KOPT-K1 (cell line): ENCODE data around the gene CBFA2T2.
A peak's percentile ranks its signal among the peaks of the same experiment; 100 is the strongest.
"Not testable (repeated sequence)": the region's sequence is repeated elsewhere in the genome, so short reads cannot be mapped to it uniquely, and the experiment has no call there.

Source experiments
- H3K27ac ChIP-seq: fragments of 200-600 bp; sonication (generic); 2 replicates; pipeline ENCODE4 v1.5.1; 2016; ENCODE audit warnings: antibody characterized with exemption, mild to moderate bottlenecking, low read depth, low read length; ENCODE audit not compliant: poor library complexity, severe bottlenecking
- H3K36me3 ChIP-seq: fragments of 200-600 bp; sonication (generic); 2 replicates; pipeline ENCODE4 v1.5.1; 2017; ENCODE audit warnings: antibody characterized with exemption, mild to moderate bottlenecking, low read length, moderate library complexity; ENCODE audit not compliant: insufficient read depth
- H3K9me3 ChIP-seq: fragments of 200-600 bp; sonication (generic); 2 replicates; pipeline ENCODE4 v1.5.1; 2017; ENCODE audit warnings: antibody characterized with exemption, low read length, mild to moderate bottlenecking; ENCODE audit not compliant: insufficient read depth, poor library complexity, severe bottlenecking

The CBFA2T2 gene

DNA sequence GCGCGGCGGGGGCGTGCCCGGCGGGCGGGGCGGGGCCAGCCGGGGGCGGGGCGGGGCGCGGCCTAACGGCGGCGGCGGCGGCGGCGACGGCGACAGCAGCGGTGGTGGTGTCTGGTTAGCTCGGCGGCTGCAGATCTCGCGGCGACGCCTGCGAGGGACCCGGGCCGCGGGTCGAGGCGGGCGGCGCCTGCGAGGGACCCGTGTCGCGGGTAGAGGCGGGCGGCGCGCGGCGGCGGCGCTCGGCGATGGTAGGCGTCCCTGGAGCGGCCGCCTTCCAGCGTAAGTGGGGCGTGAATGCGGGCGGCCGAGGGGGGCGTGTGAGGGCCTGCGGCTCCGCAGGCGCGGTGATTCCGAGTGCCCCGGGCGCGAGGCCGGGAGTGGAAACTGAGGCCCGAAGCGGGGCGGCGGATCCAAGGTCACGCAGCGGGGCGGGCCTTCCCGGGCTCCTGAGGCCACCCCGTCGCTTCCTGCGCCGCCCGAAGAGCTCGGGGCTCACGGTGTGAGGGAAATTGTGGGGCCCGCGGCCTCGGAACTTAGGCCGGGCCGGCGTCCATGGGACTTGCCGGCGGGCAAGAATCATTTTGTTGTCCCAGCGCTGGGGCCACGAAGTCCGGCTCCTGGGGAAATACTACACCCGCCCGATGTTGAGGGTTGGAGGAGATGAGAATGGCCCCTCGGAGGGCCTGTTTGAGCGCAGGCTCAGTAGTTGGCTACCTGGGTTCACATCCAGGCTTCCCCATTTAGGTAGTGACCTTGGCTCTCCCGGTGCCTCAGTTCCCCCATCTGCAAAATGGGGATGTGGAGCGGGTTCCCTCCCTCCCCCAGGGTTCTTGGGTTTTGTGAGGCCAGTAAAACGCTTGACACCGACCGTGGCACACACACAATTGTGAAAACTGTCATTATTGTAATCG, at the start of gene CBFA2T2:
Gene CBFA2T2, plus strand, starts transcription at position 74 of the 911 bp plus-strand sequence. Its CDS starts 172 bp downstream, at position 246.
- Histone ChIP-seq H3K9me3 (no peaks in the 10 kb centered on the region), H3K36me3 (peaks cover 6% of the 10 kb centered on the region; the same call in 1 of the 2 replicates), H3K27ac (peak within 1 kb of the TSS; percentile 72)

DNA sequence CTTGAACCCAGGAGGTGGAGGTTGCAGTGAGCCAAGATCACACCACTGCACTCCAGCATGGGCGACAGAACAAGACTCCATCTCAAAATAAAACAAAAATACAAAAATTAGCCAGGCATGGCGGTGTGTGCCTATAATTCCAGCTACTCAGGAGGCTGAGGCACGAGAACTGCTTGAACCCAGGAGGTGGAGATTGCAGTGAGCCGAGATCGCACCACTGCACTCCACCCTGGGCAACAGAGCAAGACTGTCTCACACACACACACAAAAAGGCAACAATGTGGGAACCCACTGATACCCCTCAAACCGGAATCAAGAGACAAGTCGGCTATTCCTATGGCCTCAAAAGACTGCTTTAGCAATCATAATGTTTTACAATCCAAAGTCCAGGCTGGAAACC, 49.3 kb upstream of the CBFA2T2 start:
- not testable (repeated sequence) for H3K9me3 ChIP-seq, H3K27ac ChIP-seq, H3K36me3 ChIP-seq

GRCh38 chr20:33441142-33441955, 48.5 kb upstream of the CBFA2T2 start:
- Histone ChIP-seq H3K27ac (no peak overlapping the region), H3K36me3 (no peaks in the 10 kb centered on the region)

DNA sequence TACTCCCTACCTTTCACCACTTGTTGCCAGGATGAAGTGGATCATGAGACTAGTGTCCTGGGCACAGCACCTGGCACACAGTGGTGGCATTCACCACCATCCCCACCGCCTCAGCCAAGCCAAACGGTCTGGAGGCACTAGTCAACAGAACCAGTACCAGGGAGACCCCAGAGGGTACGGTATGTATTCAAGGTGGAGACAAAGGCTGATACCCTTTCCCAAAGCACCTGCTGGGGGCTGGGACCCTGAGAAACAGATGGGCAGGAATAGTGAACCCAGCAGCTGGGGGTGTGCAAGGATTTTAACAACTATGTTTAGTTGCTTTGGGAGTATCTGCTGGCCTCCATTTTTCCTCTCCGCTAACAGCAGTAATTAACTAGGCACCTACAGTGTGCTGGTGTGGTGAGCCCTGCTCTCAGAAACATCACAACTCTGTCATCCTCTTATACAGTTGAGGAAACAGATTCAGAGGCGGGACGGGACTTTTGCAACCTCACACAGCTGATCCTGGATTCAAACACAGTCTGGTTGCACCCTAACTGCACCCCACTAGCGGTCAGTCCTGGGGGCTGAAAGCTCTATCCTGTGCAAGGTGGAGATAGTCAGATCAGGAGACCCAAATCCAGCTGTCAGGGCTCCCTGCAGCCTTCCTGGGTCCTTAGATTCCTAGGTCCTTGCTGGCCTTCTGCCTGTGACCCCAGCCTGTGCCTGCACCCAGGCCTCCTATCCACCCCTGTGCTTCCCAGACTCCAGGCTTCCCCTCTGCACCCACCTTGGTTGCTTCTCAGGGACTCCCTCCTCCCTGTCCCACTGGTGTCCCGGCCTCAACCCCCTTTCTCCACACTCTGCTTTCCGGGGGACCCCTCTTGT, 47.5 kb upstream of the CBFA2T2 start:
- no peak overlapping the region for H3K27ac ChIP-seq
- H3K36me3 ChIP-seq, result no peaks in the 10 kb centered on the region
- no peaks in the 10 kb centered on the region for H3K9me3 ChIP-seq

More at GRCh38 chr20:33441142-33441955, 48.5 kb upstream of the CBFA2T2 start:
- H3K9me3 ChIP-seq, result no peaks in the 10 kb centered on the region

DNA sequence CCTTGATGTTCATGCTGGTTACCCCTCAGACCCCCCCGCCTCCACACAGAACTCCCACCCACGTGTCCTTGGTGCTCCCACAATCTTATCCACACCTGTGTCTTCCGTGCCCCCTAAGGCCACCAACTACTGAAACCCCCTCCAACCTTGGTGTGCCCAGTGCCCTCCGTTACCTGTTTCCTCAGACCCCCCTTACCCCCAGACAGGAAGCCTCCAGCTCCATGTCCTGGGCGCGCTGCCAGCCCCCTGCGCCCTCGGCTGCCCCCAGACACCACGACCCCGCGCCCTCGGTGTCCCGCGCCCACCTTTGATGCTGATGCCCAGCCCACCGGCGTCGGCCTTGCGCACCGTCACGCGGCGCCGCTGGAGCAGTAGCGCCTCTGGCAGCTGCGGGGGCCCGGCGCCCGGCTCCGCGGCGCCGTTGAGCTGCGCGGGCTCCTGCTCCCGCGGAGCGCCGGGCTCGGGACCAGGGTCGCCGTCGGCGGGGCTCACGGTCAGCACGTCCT, 46.8 kb upstream of the CBFA2T2 start:
- H3K36me3 ChIP-seq, result no peaks in the 10 kb centered on the region
- H3K9me3 ChIP-seq, result no peaks in the 10 kb centered on the region
- H3K27ac ChIP-seq, result peak overlapping the region; percentile 70

GRCh38 chr20:33443512-33444239, 46.2 kb upstream of the CBFA2T2 start, which contains the start of gene SNTA1:
SNTA1 (minus strand) TSS chr20:33443763; CDS start chr20:33443620, 143 bp downstream.
- H3K36me3 ChIP-seq, result no peaks in the 10 kb centered on the region
- peaks cover 5% of the 10 kb centered on the region for H3K9me3 ChIP-seq
- H3K27ac ChIP-seq, result peak within 1 kb of the TSS; percentile 70

GRCh38 chr20:33444797-33445560, 44.9 kb upstream of the CBFA2T2 start:
- Histone ChIP-seq H3K9me3 (peaks cover 7% of the 10 kb centered on the region), H3K36me3 (no peaks in the 10 kb centered on the region), H3K27ac (peak overlapping the region; percentile 70)

DNA sequence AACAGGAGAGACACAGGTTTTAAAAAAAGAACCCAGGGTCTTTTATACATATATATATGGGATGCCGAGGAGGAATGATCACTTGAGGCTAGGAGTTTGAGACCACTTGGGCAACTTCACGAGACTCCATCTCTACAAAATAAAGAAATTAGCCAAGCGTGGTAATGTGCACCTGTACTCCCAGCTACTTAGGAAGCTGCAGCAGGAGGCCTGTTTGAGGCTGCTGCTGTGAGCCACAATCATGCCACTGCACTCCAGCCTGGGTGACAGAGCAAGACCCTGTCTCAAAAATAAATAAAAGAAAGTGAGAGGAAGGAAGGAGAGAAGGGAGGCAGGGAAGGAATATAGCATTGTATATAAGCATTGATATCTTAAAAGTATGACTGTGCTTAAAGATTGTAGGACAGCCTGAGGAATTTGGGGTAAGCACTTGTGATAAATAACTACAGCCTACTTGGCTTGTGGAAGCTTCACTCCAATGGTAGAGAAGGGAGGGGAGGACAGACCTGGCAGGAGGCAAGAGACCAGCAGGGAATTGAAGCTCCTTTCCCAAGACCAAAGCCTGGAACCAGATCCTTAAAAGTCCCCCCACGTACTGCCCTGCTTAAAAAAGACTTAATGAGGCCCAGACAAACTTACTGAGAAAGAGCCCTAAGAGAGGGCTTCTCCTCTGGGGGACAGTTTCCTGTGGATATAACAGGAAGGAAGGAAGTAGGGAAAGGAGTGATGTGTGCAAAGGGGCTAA, 43.8 kb upstream of the CBFA2T2 start:
- Histone ChIP-seq H3K27ac (no peak overlapping the region), H3K9me3 (peaks cover 7% of the 10 kb centered on the region), H3K36me3 (no peaks in the 10 kb centered on the region)

GRCh38 chr20:33450867-33451266, 39.0 kb upstream of the CBFA2T2 start:
- no peaks in the 10 kb centered on the region for H3K36me3 ChIP-seq
- H3K9me3 ChIP-seq, result peaks cover 7% of the 10 kb centered on the region
- no peak overlapping the region for H3K27ac ChIP-seq

DNA sequence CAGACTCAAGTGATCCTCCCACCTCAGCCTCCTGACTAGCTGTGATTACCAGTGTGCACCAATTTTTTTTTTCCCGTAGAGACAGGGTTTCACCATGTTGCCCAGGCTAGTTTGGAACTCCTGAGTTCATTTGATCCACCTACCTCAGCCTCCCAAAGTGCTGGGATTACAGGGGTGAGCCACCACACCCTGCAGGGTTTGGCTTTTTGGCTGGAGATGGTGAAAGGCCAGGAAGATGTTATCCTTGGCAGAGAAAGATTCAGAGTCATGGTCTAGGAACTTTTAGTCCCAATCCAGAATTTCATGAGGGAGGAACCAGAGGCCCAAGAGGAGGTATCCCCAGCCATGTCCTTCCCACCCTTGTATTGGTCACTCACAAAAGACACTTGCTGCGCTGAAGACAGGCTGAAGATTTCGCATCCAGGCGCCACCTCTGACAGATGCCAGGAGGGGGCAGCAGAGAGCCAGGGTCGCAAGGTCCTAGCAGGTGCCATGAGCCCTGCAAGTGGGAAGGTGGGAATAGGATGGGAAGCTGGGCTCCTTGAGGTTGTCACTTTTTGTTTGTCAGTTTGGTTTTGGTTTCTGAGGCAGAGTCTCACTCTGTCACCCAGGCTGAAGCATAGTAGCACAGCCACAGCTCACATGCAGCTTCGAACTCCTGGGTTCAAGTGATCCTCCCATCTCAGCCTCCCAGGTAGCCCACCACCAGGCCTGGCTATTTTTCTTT, 32.8 kb upstream of the CBFA2T2 start:
- not testable (repeated sequence) for H3K9me3 ChIP-seq

GRCh38 chr20:33459599-33459998, 30.3 kb upstream of the CBFA2T2 start:
- H3K27ac ChIP-seq, result no peak overlapping the region
- H3K36me3 ChIP-seq, result no peaks in the 10 kb centered on the region
- no peaks in the 10 kb centered on the region for H3K9me3 ChIP-seq

More for the DNA sequence above, 32.8 kb upstream of the CBFA2T2 start:
- not testable (repeated sequence) for H3K36me3 ChIP-seq, H3K27ac ChIP-seq

GRCh38 chr20:33460711-33461110, 29.2 kb upstream of the CBFA2T2 start:
- no peak overlapping the region for H3K27ac ChIP-seq
- no peaks in the 10 kb centered on the region for H3K9me3 ChIP-seq

More at GRCh38 chr20:33460711-33461110, 29.2 kb upstream of the CBFA2T2 start:
- no peaks in the 10 kb centered on the region for H3K36me3 ChIP-seq
